Stimulated activated memory B cell treated with anti-CD40 and anti-IgM and Interleukin-4, amounts not matched to agents 10 μg/mL and 1 μg/mL and 100 μg/mL, for 72 hours (primary cell): ENCODE results near the gene EXOC3.
A peak's percentile ranks its signal among the peaks of the same experiment; 100 is the strongest.

Source experiments
- ATAC-seq: fragments of 150-1000 bp; cut with Tn5 transposase; 2 replicates; pipeline ENCODE4 v1.10.0; 2021
- H3K27ac Mint-ChIP-seq: one replicate; pipeline ENCODE4 v1.8.0; 2022; ENCODE audit warnings: mild to moderate bottlenecking, mixed read lengths
- H3K27me3 Mint-ChIP-seq: one replicate; pipeline ENCODE4 v1.8.0; 2022; ENCODE audit warnings: mixed read lengths
- H3K36me3 Mint-ChIP-seq: one replicate; pipeline ENCODE4 v1.8.0; 2022; ENCODE audit warnings: mixed read lengths
- H3K4me1 Mint-ChIP-seq: one replicate; pipeline ENCODE4 v1.8.0; 2022; ENCODE audit warnings: mixed read lengths
- H3K4me3 Mint-ChIP-seq: one replicate; pipeline ENCODE4 v1.8.0; 2022; ENCODE audit warnings: mild to moderate bottlenecking, moderate library complexity, mixed read lengths
- H3K9me3 Mint-ChIP-seq: one replicate; pipeline ENCODE4 v1.8.0; 2022; ENCODE audit warnings: mixed read lengths

EXOC3 gene

DNA sequence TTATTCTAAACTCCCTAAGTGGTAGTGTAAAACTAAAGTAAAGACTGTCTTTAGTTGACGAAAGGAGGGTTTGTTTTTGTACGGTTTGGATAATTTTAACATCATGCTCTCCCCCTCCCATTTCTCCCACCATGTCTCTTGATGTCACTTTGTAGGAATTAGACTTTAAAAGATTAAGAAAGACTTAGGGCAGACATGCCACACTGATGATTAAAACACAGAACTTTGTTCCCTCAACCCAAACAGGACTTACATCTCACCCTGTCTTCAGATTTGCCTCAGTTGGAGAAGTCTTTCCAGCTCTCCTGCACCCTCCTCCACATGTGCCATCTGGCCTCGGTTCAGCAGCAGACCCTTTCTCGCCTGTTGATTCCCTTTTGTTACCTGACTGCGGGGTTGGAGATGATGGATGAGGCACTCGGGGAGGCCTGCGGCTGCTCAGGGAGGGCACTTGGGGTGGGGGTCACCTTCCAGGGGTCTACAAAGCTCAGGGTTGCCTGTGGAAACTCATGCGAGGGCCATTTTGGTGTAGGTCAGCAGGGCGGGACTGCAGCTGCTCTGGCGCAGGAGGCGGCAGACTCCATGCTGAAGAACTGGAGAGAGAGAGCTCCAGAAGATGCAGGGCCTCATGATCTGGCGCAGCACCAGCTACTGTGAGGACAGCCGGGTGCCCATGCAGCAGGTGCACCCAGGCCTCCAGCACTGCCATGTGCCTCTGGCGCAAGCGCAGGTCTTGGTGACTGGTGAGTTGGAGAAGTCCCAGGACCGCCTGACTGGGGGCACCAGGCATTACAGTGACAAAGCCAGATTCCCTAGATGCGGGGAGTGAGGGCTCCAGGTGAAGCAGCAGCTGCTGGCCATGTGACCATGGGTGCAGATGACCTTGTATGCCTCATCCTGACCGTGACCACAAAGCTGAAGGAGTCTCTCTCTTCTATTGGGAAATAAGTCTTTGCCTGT, 24.5 kb upstream of the EXOC3 start:
- no peak overlapping the region for H3K27ac Mint-ChIP-seq

DNA sequence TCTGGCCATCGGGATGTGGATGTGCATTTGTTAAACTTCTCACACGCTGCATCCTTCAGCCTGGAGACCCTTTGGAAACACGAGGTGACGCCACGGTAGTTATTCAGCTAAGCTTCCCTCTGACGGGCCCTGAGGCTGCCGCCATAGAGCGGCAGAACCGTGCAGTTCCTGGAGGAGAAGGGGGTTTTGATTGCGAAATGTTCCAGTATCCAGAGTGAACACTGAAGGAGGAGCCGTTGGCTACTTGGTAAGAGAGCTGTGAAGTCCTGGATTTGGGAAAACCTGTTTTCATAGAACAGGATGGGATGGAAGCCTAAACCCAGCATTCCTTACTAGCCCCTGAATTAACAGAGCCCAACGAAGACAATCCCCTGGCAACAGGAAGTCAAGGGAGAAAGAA, 23.0 kb upstream of the EXOC3 start:
- ATAC-seq, result no peak
- no peaks in the 10 kb centered on the region for H3K27me3 Mint-ChIP-seq
- no peak overlapping the region for H3K4me3 Mint-ChIP-seq
- no peaks in the 10 kb centered on the region for H3K9me3 Mint-ChIP-seq
- H3K27ac Mint-ChIP-seq, result peak overlapping the region; percentile 63
- peaks cover 46% of the 10 kb centered on the region for H3K36me3 Mint-ChIP-seq
- H3K4me1 Mint-ChIP-seq, result peaks cover 10% of the 10 kb centered on the region

More for the DNA sequence above, 24.5 kb upstream of the EXOC3 start:
- H3K27me3 Mint-ChIP-seq, result no peaks in the 10 kb centered on the region
- no peaks in the 10 kb centered on the region for H3K9me3 Mint-ChIP-seq
- peaks cover 47% of the 10 kb centered on the region for H3K36me3 Mint-ChIP-seq
- no peaks in the 10 kb centered on the region for H3K4me1 Mint-ChIP-seq
- no peak for ATAC-seq
- H3K4me3 Mint-ChIP-seq, result no peak overlapping the region

DNA sequence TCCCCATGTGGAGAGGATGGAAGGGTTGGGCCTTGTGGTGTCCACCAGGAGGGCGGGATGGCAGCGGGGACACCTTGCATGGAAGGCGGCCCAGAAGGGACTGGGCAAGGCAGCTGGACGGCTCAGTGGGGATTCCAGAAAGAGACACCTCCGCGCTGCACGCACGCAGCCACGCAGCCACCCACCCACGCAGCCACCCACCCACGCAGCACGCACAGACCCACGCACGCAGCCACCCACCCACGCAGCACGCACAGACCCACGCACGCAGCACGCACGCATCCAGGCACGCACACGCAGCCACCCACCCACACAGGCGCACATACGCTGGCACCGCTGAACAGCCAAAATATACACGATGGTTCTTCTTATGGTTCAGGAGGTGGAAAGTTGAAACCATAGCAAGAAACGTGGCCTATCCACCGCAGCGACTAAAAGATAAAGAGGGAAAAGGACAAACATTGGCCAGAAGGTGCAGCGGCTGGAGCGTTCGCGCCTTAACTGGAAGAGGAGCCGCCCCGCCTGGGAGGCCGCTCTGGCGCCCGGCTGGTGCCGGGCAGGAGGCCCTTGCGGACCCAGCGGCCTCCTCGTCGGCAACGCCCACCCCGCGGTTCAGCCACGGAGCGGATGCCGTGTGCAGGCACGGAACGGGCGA, 22.2 kb upstream of the EXOC3 start:
- Mint-ChIP-seq H3K27me3 (peaks cover 1% of the 10 kb centered on the region), H3K4me1 (peaks cover 13% of the 10 kb centered on the region)

DNA sequence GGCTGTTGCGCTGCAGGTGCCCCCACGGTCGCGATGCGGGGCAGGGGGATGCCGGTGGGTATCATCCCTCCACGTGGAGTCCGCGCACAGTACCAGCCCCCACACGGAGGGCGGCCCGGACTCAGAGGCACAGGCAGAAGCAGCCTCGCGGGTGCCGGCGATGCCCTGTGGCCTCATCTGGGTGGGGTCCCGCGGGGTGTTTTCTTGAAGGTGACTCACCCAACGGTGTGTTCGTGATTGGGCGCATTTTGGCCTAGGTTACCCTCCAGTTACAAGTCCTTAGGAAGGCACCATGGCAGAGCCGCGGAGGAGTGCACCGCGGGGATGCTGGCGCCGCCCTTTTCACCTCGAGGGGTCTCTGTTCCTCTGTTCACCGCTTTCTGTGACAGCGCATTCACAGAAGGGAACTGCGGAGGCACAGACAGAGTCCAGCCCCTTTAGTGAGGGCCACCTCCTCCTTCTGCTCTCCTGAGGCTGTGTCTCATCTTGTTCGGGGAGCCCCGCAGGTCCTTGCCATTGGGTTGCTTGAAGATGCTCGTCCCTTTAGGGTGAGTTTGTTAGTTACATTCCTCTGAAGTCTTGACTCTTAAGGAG, 21.6 kb upstream of the EXOC3 start:
- Mint-ChIP-seq H3K9me3 (peaks cover 5% of the 10 kb centered on the region), H3K27ac (peak overlapping the region; percentile 18), H3K27me3 (peaks cover 8% of the 10 kb centered on the region), H3K36me3 (peaks cover 55% of the 10 kb centered on the region), H3K4me3 (no peak overlapping the region), H3K4me1 (peaks cover 19% of the 10 kb centered on the region)
- no peak for ATAC-seq

More for the DNA sequence above, 22.2 kb upstream of the EXOC3 start:
- no peak for ATAC-seq
- Mint-ChIP-seq H3K27ac (peak overlapping the region; percentile 63), H3K9me3 (no peaks in the 10 kb centered on the region), H3K36me3 (peaks cover 48% of the 10 kb centered on the region), H3K4me3 (no peak overlapping the region)

DNA sequence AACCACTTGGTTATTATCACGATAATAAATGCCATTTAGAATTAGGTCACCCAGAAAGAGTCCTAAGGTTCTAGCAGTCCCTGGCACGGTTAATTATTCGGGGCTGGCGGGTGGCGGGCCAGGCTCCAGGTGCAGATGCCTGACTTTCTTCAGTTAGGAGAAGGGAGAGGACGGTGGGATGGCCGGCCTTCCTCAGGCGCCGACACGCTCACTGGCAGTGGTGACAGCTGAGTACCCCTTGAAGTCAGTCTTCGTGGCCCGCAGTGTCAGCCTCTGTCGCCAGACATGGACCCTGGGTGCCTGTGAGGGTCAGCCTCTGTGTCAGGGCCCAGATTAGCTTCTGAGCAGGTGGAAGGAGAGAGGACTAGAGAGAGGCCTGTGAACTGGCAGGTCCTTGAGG, 21.1 kb upstream of the EXOC3 start:
- Mint-ChIP-seq H3K4me3 (no peak overlapping the region), H3K27ac (peak overlapping the region; percentile 18), H3K4me1 (peaks cover 24% of the 10 kb centered on the region), H3K27me3 (peaks cover 13% of the 10 kb centered on the region), H3K36me3 (peaks cover 60% of the 10 kb centered on the region), H3K9me3 (peaks cover 10% of the 10 kb centered on the region)
- no peak for ATAC-seq

DNA sequence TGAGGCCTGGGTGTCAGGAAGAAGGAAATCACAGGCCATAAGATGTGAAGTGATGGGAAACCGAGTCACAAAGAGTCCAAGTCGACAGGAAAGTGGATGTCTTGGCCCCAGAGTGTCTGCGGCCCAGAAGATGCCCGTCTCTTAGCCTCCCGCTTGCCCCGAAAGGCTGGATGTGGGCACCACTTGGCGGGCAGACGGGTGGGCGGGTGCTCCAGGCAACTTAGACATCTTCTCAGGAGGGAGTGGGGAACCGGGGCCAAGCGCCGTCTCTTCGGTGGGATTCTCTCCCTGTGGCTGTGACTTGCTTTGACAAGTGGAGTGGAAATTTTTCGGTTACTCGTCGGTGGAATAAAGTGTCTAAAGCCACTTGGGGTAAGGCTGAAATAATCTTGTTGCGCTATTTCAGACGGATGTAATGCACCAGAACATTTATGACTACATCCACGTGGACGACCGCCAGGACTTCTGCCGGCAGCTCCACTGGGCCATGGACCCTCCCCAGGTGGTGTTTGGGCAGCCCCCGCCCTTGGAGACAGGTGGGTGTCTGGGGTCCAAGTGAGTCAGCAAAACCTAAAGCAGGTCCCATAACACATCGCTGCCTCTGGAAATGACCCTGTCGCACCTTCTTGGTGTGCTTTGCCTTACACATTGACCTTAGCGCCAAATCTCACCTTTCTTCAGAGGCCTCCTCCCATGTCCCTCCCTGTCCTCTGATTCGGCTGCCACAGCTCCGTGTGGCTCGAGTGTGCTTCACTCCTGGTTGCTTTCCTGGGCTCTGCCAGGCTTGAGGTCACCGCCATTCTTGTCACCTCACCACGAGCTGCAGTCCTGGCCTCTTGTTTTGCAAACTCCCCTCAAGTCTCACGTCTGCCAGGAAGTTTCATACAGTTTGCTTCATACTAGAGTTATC, 20.4 kb upstream of the EXOC3 start:
- peaks cover 63% of the 10 kb centered on the region for H3K36me3 Mint-ChIP-seq
- H3K4me1 Mint-ChIP-seq, result peaks cover 24% of the 10 kb centered on the region
- H3K9me3 Mint-ChIP-seq, result peaks cover 11% of the 10 kb centered on the region
- ATAC-seq, result no peak
- H3K27me3 Mint-ChIP-seq, result peaks cover 16% of the 10 kb centered on the region
- peak overlapping the region; percentile 90 for H3K27ac Mint-ChIP-seq
- no peak overlapping the region for H3K4me3 Mint-ChIP-seq

DNA sequence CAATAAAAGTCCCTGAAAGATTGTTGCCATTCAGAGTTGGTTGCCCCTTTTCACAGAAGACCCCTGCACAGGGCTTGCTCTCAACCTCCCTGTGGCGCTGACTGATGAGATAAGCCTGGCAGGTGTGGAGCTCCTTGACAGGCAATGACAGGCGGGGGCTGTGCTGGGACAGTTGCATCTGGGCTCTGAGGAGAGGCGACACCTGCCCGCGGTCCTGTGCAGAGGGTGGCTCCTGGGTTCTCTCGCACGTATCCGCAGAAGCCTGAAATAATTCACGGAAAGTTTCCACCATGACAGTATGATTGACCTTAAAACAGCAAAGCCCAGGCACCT, 19.8 kb upstream of the EXOC3 start:
- H3K9me3 Mint-ChIP-seq, result peaks cover 11% of the 10 kb centered on the region
- H3K4me3 Mint-ChIP-seq, result no peak overlapping the region
- peaks cover 16% of the 10 kb centered on the region for H3K27me3 Mint-ChIP-seq
- H3K4me1 Mint-ChIP-seq, result peaks cover 24% of the 10 kb centered on the region
- no peak for ATAC-seq
- H3K36me3 Mint-ChIP-seq, result peaks cover 68% of the 10 kb centered on the region
- peak overlapping the region; percentile 90 for H3K27ac Mint-ChIP-seq

DNA sequence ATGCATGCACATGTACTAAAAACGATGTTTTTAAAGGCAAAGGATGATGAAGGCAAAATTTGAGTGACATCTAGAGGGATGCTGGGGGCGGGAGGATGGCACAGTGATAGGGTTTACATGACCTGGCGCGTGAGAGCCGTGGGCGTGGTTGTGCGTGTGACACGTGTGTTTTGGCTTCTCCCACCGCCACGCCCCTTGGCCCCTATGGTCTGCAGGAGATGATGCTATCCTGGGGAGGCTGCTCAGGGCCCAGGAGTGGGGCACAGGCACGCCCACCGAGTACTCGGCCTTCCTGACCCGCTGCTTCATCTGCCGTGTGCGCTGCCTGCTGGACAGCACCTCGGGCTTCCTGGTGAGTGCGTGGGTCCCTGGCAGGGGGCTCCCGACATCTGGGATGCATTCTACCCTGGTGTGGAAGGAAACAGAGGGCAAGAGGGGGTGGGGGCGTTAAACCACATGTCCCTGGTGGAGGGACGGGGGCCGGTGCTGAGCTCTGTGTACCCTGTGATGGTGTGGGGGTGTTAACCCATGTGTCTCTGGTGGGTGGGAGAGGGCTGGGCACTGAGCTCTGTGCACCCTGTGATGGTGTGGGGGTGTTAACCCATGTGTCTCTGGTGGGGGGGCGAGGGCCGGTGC, 19.2 kb upstream of the EXOC3 start:
- H3K36me3 Mint-ChIP-seq, result peaks cover 68% of the 10 kb centered on the region
- peaks cover 17% of the 10 kb centered on the region for H3K27me3 Mint-ChIP-seq
- H3K4me1 Mint-ChIP-seq, result peaks cover 24% of the 10 kb centered on the region
- no peak for ATAC-seq
- H3K9me3 Mint-ChIP-seq, result peaks cover 11% of the 10 kb centered on the region
- peak overlapping the region; percentile 57 for H3K4me3 Mint-ChIP-seq
- H3K27ac Mint-ChIP-seq, result peak overlapping the region; percentile 90

DNA sequence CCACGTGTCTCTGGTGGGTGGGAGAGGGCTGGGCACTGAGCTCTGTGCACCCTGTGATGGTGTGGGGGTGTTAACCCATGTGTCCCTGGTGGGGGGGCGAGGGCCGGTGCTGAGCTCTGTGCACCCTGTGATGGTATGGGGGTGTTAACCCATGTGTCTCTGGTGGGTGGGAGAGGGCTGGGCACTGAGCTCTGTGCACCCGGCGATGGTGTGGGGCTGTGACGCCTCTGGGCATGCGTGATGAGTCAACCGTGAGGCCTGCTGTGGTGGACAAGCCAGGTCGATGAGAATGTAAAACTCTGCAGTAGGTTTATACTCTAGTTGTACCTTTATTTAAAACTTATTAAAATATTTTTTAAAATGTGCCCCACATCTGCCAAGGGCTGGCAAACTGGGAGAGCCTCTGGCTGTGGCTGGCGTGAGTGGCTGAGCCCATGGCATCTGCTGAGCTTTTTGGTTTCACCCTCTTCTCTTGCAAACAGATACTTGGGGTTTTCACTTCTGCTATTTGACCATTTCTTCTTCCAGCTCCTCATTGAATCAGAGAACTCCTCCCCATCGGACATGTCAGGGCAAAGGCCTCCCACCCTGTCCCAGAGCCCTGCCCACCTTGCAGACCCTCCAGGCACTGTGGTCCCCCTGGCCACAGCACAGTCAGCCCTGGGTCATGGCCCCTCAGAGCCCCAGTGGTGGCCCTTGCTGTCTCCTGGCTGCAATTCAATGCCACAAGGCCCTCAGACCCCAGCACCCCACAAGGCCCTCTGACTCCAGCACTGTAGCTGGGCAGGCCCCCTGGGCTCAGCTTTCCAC, 18.5 kb upstream of the EXOC3 start:
- Mint-ChIP-seq H3K27me3 (peaks cover 24% of the 10 kb centered on the region), H3K9me3 (peaks cover 11% of the 10 kb centered on the region), H3K27ac (peak overlapping the region; percentile 90), H3K4me1 (peaks cover 24% of the 10 kb centered on the region), H3K36me3 (peaks cover 67% of the 10 kb centered on the region), H3K4me3 (peak overlapping the region; percentile 57)
- ATAC-seq, result peak; percentile 85

DNA sequence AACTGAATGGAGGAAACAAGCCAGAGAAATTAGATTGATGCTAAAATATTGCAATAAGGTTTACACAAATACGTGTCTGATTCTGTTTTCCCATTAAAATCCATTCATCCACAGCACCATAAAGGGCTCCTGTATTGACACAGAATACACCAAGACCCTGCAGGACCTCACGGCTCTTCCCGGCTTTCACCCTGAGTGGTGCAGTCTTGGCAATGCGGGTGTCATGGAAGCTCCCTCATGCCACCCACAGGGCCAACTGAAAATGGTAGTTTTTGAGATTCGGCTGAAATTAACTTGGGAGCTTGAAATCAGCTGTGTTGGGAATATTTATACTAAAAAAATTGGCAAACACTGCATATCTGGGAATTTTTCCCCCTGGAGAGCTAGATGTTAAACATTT, 17.3 kb upstream of the EXOC3 start:
- H3K36me3 Mint-ChIP-seq, result peaks cover 67% of the 10 kb centered on the region
- ATAC-seq, result no peak
- peak overlapping the region; percentile 45 for H3K27ac Mint-ChIP-seq

DNA sequence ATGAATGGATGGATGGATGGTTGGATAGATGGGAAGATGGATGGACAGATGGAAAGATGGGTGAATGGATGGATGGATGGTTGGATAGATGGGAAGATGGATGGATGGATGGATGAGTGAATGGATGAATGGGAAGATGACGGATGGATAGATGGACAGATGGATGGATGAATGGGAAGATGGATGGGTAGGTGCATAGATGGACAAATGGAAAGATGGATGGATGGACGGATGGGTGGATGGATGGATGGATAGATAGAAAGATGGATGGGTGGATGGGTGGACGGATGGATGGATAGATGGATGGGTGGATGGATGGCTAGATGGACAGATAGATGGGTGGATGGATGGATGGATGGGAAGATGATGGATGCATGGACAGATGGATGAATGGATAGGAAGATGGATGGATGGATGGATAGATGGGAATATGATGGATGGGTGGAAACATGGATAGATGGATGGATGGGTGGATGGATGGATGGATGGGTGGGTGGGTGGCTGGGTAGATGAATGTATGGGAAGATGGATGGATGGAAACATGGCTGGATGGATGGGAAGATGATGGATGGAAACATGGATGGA, 16.5 kb upstream of the EXOC3 start:
- Mint-ChIP-seq H3K9me3 (peaks cover 11% of the 10 kb centered on the region), H3K4me3 (no peak overlapping the region), H3K27ac (peak overlapping the region; percentile 45), H3K27me3 (peaks cover 42% of the 10 kb centered on the region), H3K36me3 (peaks cover 72% of the 10 kb centered on the region), H3K4me1 (peaks cover 41% of the 10 kb centered on the region)
- no peak for ATAC-seq

More for the DNA sequence above, 17.3 kb upstream of the EXOC3 start:
- H3K4me1 Mint-ChIP-seq, result peaks cover 35% of the 10 kb centered on the region
- peaks cover 36% of the 10 kb centered on the region for H3K27me3 Mint-ChIP-seq
- no peak overlapping the region for H3K4me3 Mint-ChIP-seq
- peaks cover 11% of the 10 kb centered on the region for H3K9me3 Mint-ChIP-seq

DNA sequence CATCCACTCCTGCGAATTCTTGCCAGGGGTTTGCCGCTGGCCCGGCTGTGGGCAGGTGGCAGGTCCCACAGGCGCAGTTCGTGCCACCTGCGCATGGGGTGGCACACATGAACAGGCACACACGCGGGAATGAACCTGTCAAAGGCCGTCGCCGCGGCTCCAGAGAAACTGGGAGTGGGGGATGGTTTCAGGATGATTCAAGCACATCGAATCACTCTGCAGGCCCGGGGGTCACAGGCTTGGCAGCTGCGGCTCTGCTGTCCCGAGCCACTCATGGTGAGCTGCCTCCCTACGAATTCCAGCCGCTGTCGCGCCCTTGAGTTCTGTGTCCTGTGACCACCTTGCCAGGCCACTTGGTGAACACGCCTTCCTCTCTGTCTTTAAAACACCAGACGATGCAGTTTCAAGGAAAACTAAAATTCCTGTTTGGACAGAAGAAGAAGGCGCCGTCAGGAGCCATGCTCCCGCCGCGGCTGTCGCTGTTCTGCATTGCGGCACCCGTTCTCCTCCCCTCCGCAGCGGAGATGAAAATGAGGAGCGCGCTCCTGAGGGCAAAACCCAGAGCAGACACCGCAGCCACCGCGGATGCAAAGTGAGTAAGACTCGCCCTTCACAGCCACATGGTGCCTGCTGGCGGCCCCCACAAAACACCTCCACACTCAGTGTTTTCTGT, 15.4 kb upstream of the EXOC3 start:
- no peak for ATAC-seq
- no peak overlapping the region for H3K27ac Mint-ChIP-seq
- peaks cover 53% of the 10 kb centered on the region for H3K27me3 Mint-ChIP-seq
- H3K9me3 Mint-ChIP-seq, result peaks cover 11% of the 10 kb centered on the region
- H3K4me3 Mint-ChIP-seq, result no peak overlapping the region
- peaks cover 77% of the 10 kb centered on the region for H3K36me3 Mint-ChIP-seq
- peaks cover 41% of the 10 kb centered on the region for H3K4me1 Mint-ChIP-seq

DNA sequence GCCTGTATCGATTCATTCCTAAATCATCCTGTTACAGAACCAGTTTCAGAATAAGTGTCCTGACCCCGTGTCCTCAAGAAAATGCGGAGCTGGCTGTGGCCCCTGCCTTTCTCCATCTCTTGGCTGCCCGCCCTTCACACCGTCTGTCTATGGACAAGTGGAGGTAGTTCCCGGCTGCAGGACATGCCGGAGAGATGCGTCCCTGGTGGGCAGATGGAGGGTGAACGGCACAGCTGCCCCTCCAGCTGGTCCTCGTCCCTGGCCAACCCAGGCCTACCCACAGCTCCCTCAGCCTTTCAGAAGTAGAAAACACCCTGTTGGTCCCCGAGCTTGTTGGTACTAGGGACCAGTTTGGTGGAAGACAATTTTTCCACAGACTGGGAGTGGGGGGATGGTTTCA, 14.8 kb upstream of the EXOC3 start:
- Mint-ChIP-seq H3K36me3 (peaks cover 79% of the 10 kb centered on the region), H3K4me1 (peaks cover 41% of the 10 kb centered on the region), H3K9me3 (peaks cover 11% of the 10 kb centered on the region), H3K27me3 (peaks cover 59% of the 10 kb centered on the region), H3K27ac (no peak overlapping the region), H3K4me3 (no peak overlapping the region)
- ATAC-seq, result no peak
